WTC11 (cell line): Measurements from ENCODE around the gene CD247. TPM values are rescaled to one million over a fixed set of nuclear protein-coding genes. Genes with fewer than 3 reads are reported as not detected.

Source experiments
- ATAC-seq: fragments of 200-7000 bp; cut with Tn5 transposase; 2 replicates; pipeline ENCODE4 v1.10.0; 2021; ENCODE audit warnings: mild to moderate bottlenecking, moderate library complexity
- CTCF ChIA-PET: fragments of 300-600 bp; sonication (Branson Sonifier 250); formaldehyde crosslinking; loops from one replicate; lab custom pipeline; 2021; ENCODE audit warnings: antibody characterized with exemption; lab: Charles Lee
- POLR2A ChIA-PET: fragments of 350-600 bp; sonication (Branson Sonifier 250); formaldehyde crosslinking; loops from one replicate; lab custom pipeline; 2021; ENCODE audit warnings: antibody characterized with exemption; lab: Charles Lee
- DNase-seq: peaks from one replicate; pipeline ENCODE4 v3.0.0; 2021; ENCODE audit warnings: low spot score
- H3K27ac Mint-ChIP-seq: 2 replicates; pipeline ENCODE4 v1.8.0; 2021; ENCODE audit warnings: mixed read lengths
- H3K27me3 Mint-ChIP-seq: 2 replicates; pipeline ENCODE4 v1.8.0; 2021; ENCODE audit warnings: low read depth, mild to moderate bottlenecking, moderate library complexity, mixed read lengths
- H3K36me3 Mint-ChIP-seq: 2 replicates; pipeline ENCODE4 v1.8.0; 2021; ENCODE audit warnings: mixed read lengths
- H3K4me1 Mint-ChIP-seq: 2 replicates; pipeline ENCODE4 v1.8.0; 2022; ENCODE audit warnings: mixed read lengths
- H3K4me3 Mint-ChIP-seq: 2 replicates; pipeline ENCODE4 v1.8.0; 2021; ENCODE audit warnings: mild to moderate bottlenecking, moderate library complexity, mixed read lengths
- H3K9me3 Mint-ChIP-seq: 2 replicates; pipeline ENCODE4 v1.8.0; 2021; ENCODE audit warnings: mixed read lengths
- CREB1 ChIP-seq: sonication (generic); formaldehyde crosslinking; IDR thresholded peaks from 2 replicates; pipeline ENCODE4 v1.8.0; 2023; ENCODE audit warnings: mild to moderate bottlenecking, missing genetic modification reagents
- EMX1 ChIP-seq: fragments of 250-450 bp; sonication (Bioruptor Pico); IDR thresholded peaks from 2 replicates; pipeline ENCODE4 v1.8.0; 2021; ENCODE audit warnings: mild to moderate bottlenecking
- ESRRA ChIP-seq: sonication (generic); formaldehyde crosslinking; IDR thresholded peaks from 2 replicates; pipeline ENCODE4 v1.8.1; 2022; ENCODE audit warnings: mild to moderate bottlenecking, missing genetic modification reagents, borderline replicate concordance
- FOXJ3 ChIP-seq: sonication (generic); formaldehyde crosslinking; IDR thresholded peaks from 2 replicates; pipeline ENCODE4 v1.9.0; 2021; ENCODE audit warnings: missing genetic modification reagents, mild to moderate bottlenecking, borderline replicate concordance
- FOXK1 ChIP-seq: sonication (generic); formaldehyde crosslinking; IDR thresholded peaks from 2 replicates; pipeline ENCODE4 v1.8.0; 2022; ENCODE audit warnings: mild to moderate bottlenecking, moderate library complexity, missing genetic modification reagents
- FOXP1 ChIP-seq: sonication (generic); formaldehyde crosslinking; IDR thresholded peaks from 2 replicates; pipeline ENCODE4 v1.8.0; 2022; ENCODE audit warnings: missing genetic modification reagents, mild to moderate bottlenecking, moderate library complexity, borderline replicate concordance
- GABPB1 ChIP-seq: sonication (generic); formaldehyde crosslinking; IDR thresholded peaks from 2 replicates; pipeline ENCODE4 v1.8.1; 2023; ENCODE audit warnings: mild to moderate bottlenecking, missing genetic modification reagents
- JAZF1 ChIP-seq: fragments of 250-450 bp; sonication (Bioruptor Pico); IDR thresholded peaks from 2 replicates; pipeline ENCODE4 v1.9.0; 2021; ENCODE audit warnings: moderate library complexity, mild to moderate bottlenecking, inconsistent platforms
- MYBL2 ChIP-seq: sonication (generic); formaldehyde crosslinking; IDR thresholded peaks from 2 replicates; pipeline ENCODE4 v1.8.1; 2023; ENCODE audit warnings: mild to moderate bottlenecking, moderate library complexity, missing genetic modification reagents
- NFE2L1 ChIP-seq: sonication (generic); formaldehyde crosslinking; IDR thresholded peaks from 2 replicates; pipeline ENCODE4 v1.8.1; 2023; ENCODE audit warnings: missing genetic modification reagents
- NR3C1 ChIP-seq: sonication (generic); formaldehyde crosslinking; conservative IDR thresholded peaks from 2 replicates; pipeline ENCODE4 v1.8.1; 2023; ENCODE audit warnings: low read depth, mild to moderate bottlenecking, missing genetic modification reagents
- RELA ChIP-seq: sonication (generic); formaldehyde crosslinking; IDR thresholded peaks from 2 replicates; pipeline ENCODE4 v1.8.1; 2022; ENCODE audit warnings: missing genetic modification reagents, mild to moderate bottlenecking, borderline replicate concordance
- SMAD3 ChIP-seq: sonication (generic); formaldehyde crosslinking; IDR thresholded peaks from 2 replicates; pipeline ENCODE4 v1.8.0; 2022; ENCODE audit warnings: missing genetic modification reagents, mild to moderate bottlenecking, borderline replicate concordance
- ZNF263 ChIP-seq: sonication (generic); formaldehyde crosslinking; IDR thresholded peaks from 2 replicates; pipeline ENCODE4 v1.8.1; 2022; ENCODE audit warnings: low read depth, mild to moderate bottlenecking, moderate library complexity, missing genetic modification reagents
- ZNF317 ChIP-seq: sonication (generic); formaldehyde crosslinking; IDR thresholded peaks from 2 replicates; pipeline ENCODE4 v1.8.1; 2023; ENCODE audit warnings: low read depth, mild to moderate bottlenecking, moderate library complexity, missing genetic modification reagents, borderline replicate concordance
- ZNF416 ChIP-seq: fragments of 250-450 bp; sonication (Bioruptor Pico); IDR thresholded peaks from 2 replicates; pipeline ENCODE4 v1.9.0; 2021; ENCODE audit warnings: mild to moderate bottlenecking, inconsistent platforms
- ZNF423 ChIP-seq: fragments of 250-450 bp; sonication (Bioruptor Pico); IDR thresholded peaks from 2 replicates; pipeline ENCODE4 v2.1.2; 2022; ENCODE audit warnings: mild to moderate bottlenecking, moderate library complexity
- total RNA-seq: library from RNA; stranded (reverse); gene quantifications from 3 replicates; pipeline ENCODE4 v1.2.3, GENCODE V29; 2021
- TF ChIP-seq, protein P1 (sequence below): sonication (generic); formaldehyde crosslinking; IDR thresholded peaks from 2 replicates; pipeline ENCODE4 v1.8.1; 2022; ENCODE audit warnings: mild to moderate bottlenecking, moderate library complexity, missing genetic modification reagents
- TF ChIP-seq, protein P2 (sequence below): fragments of 250-450 bp; sonication (Bioruptor Pico); IDR thresholded peaks from 2 replicates; pipeline ENCODE4 v1.9.0; 2021; ENCODE audit warnings: moderate library complexity, mild to moderate bottlenecking, inconsistent platforms, borderline replicate concordance
- TF ChIP-seq, protein P3 (sequence below): sonication (generic); formaldehyde crosslinking; IDR thresholded peaks from 2 replicates; pipeline ENCODE4 v1.8.1; 2023; ENCODE audit warnings: mild to moderate bottlenecking, missing genetic modification reagents, moderate library complexity
- TF ChIP-seq, protein P4 (sequence below): sonication (generic); formaldehyde crosslinking; IDR thresholded peaks from 2 replicates; pipeline ENCODE4 v1.8.0; 2022; ENCODE audit warnings: mild to moderate bottlenecking, missing genetic modification reagents
- TF ChIP-seq, protein P5 (sequence below): sonication (generic); formaldehyde crosslinking; IDR thresholded peaks from 2 replicates; pipeline ENCODE4 v1.8.0; 2022; ENCODE audit warnings: mild to moderate bottlenecking, missing genetic modification reagents
- TF ChIP-seq, protein P6 (sequence below): fragments of 250-450 bp; sonication (Bioruptor Pico); IDR thresholded peaks from 2 replicates; pipeline ENCODE4 v1.9.0; 2021; ENCODE audit warnings: mild to moderate bottlenecking
- TF ChIP-seq, protein P7 (sequence below): sonication (generic); formaldehyde crosslinking; IDR thresholded peaks from 2 replicates; pipeline ENCODE4 v1.8.1; 2023; ENCODE audit warnings: mild to moderate bottlenecking, missing genetic modification reagents

Gene CD247
- total RNA-seq, 1 experiment from 2014 or later, result 1.8 TPM

DNA sequence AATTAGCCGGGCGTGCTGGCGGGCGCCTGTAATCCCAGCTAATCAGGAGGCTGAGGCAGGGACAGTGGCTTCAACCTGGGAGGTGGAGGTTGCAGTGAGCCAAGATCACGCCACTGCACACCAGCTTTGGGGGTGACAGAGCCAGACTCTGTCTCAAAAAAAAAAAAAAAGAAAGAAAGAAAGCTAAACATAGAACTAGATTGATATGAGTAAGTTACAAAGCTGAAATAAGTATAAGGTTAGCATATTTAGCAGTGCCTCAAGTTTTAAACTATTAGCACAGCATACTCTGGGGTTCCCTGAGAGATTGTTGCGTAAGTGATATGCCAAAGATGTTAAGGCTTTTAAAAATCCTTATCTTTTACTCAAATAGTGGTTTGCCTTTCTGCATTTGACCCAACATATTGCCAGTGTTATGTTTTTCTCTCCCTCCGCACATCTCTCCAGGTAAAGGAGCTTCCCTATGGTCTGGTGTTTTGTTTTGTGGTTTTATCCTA is 126.1 kb downstream of the CD247 start:
- ATAC-seq (no peak), DNase-seq (no peak)
- CTCF ChIA-PET, result interaction anchor here (0.9 to 2.2 kb wide), 3 partner anchors 9 to 17 kb away, joined by 3 to 6 read pairs (median 3); no protein-coding TSS in a partner anchor
- Mint-ChIP-seq H3K9me3 (no peaks in the 10 kb centered on the region), H3K27ac (no peak overlapping the region), H3K36me3 (peaks cover 26% of the 10 kb centered on the region), H3K4me3 (no peak overlapping the region), H3K27me3 (no peaks in the 10 kb centered on the region), H3K4me1 (no peaks in the 10 kb centered on the region)
- TF ChIP-seq, protein P1, sequence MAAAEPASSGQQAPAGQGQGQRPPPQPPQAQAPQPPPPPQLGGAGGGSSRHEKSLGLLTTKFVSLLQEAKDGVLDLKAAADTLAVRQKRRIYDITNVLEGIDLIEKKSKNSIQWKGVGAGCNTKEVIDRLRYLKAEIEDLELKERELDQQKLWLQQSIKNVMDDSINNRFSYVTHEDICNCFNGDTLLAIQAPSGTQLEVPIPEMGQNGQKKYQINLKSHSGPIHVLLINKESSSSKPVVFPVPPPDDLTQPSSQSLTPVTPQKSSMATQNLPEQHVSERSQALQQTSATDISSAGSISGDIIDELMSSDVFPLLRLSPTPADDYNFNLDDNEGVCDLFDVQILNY (CRISPR knock-in tag), result no peak
- POLR2A ChIA-PET, result interaction anchor here (1.1 kb wide), 1 partner anchor 47 kb away, joined by 6 read pairs; no protein-coding TSS in a partner anchor

DNA sequence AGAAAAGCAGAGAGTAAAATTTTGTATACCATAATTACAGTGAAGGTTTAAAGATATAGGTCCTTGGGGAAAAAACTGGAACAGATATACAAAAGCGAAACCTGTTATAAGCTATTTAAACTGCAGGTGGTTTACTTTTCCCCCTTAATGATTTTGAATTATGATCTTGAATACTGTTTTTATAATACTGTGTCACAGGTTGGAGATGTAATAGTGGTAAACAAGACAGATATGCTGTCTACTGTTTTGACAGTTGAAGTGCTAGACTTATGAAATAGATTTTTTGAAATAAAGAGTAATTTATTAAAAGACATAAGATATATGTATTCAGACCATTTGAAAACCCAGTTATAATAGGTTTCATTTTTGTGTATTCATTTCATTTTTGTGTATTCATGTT is 129.4 kb downstream of the CD247 start:
- no peak overlapping the region for H3K4me3 Mint-ChIP-seq
- ATAC-seq, result no peak
- H3K9me3 Mint-ChIP-seq, result no peaks in the 10 kb centered on the region
- peaks cover 35% of the 10 kb centered on the region for H3K36me3 Mint-ChIP-seq
- DNase-seq, result no peak
- POLR2A ChIA-PET, result no interaction called here
- no peak overlapping the region for H3K27ac Mint-ChIP-seq
- no peaks in the 10 kb centered on the region for H3K27me3 Mint-ChIP-seq
- no peaks in the 10 kb centered on the region for H3K4me1 Mint-ChIP-seq
- CTCF ChIA-PET, result no interaction called here
- TF ChIP-seq, protein P2, sequence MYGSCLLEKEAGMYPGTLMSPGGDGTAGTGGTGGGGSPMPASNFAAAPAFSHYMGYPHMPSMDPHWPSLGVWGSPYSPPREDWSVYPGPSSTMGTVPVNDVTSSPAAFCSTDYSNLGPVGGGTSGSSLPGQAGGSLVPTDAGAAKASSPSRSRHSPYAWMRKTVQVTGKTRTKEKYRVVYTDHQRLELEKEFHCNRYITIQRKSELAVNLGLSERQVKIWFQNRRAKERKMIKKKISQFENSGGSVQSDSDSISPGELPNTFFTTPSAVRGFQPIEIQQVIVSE (CRISPR knock-in tag), result no peak
- TF ChIP-seq EMX1 (CRISPR knock-in tag) (no peak), SMAD3 (no peak), GABPB1 (no peak), CREB1 (CRISPR knock-in tag) (no peak), ZNF317 (CRISPR knock-in tag) (no peak), RELA (no peak), FOXP1 (no peak), ZNF423 (CRISPR knock-in tag) (no peak), ESRRA (CRISPR knock-in tag) (no peak), FOXJ3 (CRISPR knock-in tag) (no peak), ZNF416 (no peak), NR3C1 (no peak), JAZF1 (no peak)
- TF ChIP-seq, protein P3, sequence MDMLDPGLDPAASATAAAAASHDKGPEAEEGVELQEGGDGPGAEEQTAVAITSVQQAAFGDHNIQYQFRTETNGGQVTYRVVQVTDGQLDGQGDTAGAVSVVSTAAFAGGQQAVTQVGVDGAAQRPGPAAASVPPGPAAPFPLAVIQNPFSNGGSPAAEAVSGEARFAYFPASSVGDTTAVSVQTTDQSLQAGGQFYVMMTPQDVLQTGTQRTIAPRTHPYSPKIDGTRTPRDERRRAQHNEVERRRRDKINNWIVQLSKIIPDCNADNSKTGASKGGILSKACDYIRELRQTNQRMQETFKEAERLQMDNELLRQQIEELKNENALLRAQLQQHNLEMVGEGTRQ (CRISPR knock-in tag), result no peak

DNA sequence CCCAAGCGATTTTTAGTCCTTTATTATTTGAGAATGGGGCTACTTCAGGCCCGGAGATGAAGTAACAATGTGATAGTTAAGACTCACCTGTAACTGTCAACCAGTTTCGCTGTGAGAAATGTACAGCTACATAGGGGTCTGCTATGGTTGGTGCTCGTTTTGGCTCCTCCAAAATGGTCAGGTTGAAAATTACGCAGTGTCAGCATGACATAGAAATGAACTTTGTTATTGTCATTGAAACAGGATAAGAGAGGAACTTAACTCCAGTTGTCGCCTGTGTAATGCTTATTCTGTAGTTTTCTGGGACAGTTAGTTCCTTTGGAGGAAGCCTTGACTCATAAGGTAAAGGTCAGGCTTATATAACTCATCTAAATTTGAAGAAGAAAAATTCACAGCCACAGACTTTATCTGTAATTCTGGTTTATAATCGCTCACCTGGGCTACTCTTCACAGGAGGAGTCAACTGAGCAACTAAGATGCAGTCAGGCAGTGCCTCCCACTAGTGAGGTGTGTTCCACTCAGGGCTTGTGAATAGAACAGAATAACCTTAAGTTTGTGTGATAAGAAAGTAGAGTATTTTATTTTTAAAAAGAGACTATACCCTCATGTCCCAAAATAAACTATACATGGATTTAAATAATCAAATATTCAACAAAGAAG is 130.9 kb downstream of the CD247 start:
- no peaks in the 10 kb centered on the region for H3K9me3 Mint-ChIP-seq
- ATAC-seq (no peak), DNase-seq (no peak)
- CTCF ChIA-PET, result interaction anchor here (0.6 kb wide), 1 partner anchor 179 kb away, joined by 3 read pairs; no protein-coding TSS in a partner anchor
- H3K27ac Mint-ChIP-seq, result no peak overlapping the region; the same call in 1 of the 2 replicates
- no peaks in the 10 kb centered on the region for H3K4me1 Mint-ChIP-seq
- H3K36me3 Mint-ChIP-seq, result peaks cover 39% of the 10 kb centered on the region
- no peak overlapping the region for H3K4me3 Mint-ChIP-seq
- POLR2A ChIA-PET, result no interaction called here
- no peaks in the 10 kb centered on the region for H3K27me3 Mint-ChIP-seq
- TF ChIP-seq, protein P4, sequence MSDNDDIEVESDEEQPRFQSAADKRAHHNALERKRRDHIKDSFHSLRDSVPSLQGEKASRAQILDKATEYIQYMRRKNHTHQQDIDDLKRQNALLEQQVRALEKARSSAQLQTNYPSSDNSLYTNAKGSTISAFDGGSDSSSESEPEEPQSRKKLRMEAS (CRISPR knock-in tag), result no peak
- TF ChIP-seq, protein P5, sequence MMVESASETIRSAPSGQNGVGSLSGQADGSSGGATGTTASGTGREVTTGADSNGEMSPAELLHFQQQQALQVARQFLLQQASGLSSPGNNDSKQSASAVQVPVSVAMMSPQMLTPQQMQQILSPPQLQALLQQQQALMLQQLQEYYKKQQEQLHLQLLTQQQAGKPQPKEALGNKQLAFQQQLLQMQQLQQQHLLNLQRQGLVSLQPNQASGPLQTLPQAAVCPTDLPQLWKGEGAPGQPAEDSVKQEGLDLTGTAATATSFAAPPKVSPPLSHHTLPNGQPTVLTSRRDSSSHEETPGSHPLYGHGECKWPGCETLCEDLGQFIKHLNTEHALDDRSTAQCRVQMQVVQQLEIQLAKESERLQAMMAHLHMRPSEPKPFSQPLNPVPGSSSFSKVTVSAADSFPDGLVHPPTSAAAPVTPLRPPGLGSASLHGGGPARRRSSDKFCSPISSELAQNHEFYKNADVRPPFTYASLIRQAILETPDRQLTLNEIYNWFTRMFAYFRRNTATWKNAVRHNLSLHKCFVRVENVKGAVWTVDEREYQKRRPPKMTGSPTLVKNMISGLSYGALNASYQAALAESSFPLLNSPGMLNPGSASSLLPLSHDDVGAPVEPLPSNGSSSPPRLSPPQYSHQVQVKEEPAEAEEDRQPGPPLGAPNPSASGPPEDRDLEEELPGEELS, result no peak
- TF ChIP-seq MYBL2 (CRISPR knock-in tag), result no peak
- no peak for TF ChIP-seq NR3C1
- no peak for TF ChIP-seq NFE2L1 (CRISPR knock-in tag)
- TF ChIP-seq ZNF317 (CRISPR knock-in tag), result no peak
- no peak for TF ChIP-seq FOXK1 (CRISPR knock-in tag)
- TF ChIP-seq, protein P6, sequence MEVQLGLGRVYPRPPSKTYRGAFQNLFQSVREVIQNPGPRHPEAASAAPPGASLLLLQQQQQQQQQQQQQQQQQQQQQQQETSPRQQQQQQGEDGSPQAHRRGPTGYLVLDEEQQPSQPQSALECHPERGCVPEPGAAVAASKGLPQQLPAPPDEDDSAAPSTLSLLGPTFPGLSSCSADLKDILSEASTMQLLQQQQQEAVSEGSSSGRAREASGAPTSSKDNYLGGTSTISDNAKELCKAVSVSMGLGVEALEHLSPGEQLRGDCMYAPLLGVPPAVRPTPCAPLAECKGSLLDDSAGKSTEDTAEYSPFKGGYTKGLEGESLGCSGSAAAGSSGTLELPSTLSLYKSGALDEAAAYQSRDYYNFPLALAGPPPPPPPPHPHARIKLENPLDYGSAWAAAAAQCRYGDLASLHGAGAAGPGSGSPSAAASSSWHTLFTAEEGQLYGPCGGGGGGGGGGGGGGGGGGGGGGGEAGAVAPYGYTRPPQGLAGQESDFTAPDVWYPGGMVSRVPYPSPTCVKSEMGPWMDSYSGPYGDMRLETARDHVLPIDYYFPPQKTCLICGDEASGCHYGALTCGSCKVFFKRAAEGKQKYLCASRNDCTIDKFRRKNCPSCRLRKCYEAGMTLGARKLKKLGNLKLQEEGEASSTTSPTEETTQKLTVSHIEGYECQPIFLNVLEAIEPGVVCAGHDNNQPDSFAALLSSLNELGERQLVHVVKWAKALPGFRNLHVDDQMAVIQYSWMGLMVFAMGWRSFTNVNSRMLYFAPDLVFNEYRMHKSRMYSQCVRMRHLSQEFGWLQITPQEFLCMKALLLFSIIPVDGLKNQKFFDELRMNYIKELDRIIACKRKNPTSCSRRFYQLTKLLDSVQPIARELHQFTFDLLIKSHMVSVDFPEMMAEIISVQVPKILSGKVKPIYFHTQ (CRISPR knock-in tag), result no peak
- TF ChIP-seq ZNF263 (CRISPR knock-in tag), result no peak
- TF ChIP-seq, protein P7, sequence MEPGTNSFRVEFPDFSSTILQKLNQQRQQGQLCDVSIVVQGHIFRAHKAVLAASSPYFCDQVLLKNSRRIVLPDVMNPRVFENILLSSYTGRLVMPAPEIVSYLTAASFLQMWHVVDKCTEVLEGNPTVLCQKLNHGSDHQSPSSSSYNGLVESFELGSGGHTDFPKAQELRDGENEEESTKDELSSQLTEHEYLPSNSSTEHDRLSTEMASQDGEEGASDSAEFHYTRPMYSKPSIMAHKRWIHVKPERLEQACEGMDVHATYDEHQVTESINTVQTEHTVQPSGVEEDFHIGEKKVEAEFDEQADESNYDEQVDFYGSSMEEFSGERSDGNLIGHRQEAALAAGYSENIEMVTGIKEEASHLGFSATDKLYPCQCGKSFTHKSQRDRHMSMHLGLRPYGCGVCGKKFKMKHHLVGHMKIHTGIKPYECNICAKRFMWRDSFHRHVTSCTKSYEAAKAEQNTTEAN (CRISPR knock-in tag), result no peak
